ENCODE data around the gene SHF.

Gene SHF

GRCh38 chr15:45148076-45149059, 39.4 kb downstream of the SHF start:
- Histone ChIP-seq H3K4me1 (ENCODE audit: control insufficient read depth, insufficient read depth, low read length) (no peaks in the 10 kb centered on the region), H3K27me3 (ENCODE audit: control insufficient read depth, insufficient read depth, low read length) (peaks cover 3% of the 10 kb centered on the region), H3K9me3 (ENCODE audit: control insufficient read depth, insufficient read depth, low read length) (no peaks in the 10 kb centered on the region), H3K36me3 (ENCODE audit: control insufficient read depth, insufficient read depth, low read length) (no peaks in the 10 kb centered on the region), H3K9ac (ENCODE audit: low read depth, low read length) (no peak overlapping the region), H3K4me3 (ENCODE audit: low read depth, low read length) (no peak overlapping the region)

GRCh38 chr15:45147606-45148005, 40.2 kb downstream of the SHF start:
- Histone ChIP-seq H3K4me1 (ENCODE audit: control insufficient read depth, insufficient read depth, low read length) (no peaks in the 10 kb centered on the region), H3K9me3 (ENCODE audit: control insufficient read depth, insufficient read depth, low read length) (no peaks in the 10 kb centered on the region), H3K27me3 (ENCODE audit: control insufficient read depth, insufficient read depth, low read length) (peaks cover 3% of the 10 kb centered on the region), H3K9ac (ENCODE audit: low read depth, low read length) (no peak overlapping the region), H3K4me3 (ENCODE audit: low read depth, low read length) (no peak overlapping the region), H3K36me3 (ENCODE audit: control insufficient read depth, insufficient read depth, low read length) (no peaks in the 10 kb centered on the region)

GRCh38 chr15:45146405-45146804, 41.4 kb downstream of the SHF start:
- H3K4me1 ChIP-seq (ENCODE audit: control insufficient read depth, insufficient read depth, low read length) = no peaks in the 10 kb centered on the region
- peaks cover 3% of the 10 kb centered on the region for H3K27me3 ChIP-seq (ENCODE audit: control insufficient read depth, insufficient read depth, low read length)
- H3K4me3 ChIP-seq (ENCODE audit: low read depth, low read length) = no peak overlapping the region
- H3K9me3 ChIP-seq (ENCODE audit: control insufficient read depth, insufficient read depth, low read length) = no peaks in the 10 kb centered on the region
- no peak overlapping the region for H3K9ac ChIP-seq (ENCODE audit: low read depth, low read length)
- H3K36me3 ChIP-seq (ENCODE audit: control insufficient read depth, insufficient read depth, low read length) = no peaks in the 10 kb centered on the region

- Histone ChIP-seq H3K27me3 (ENCODE audit: control insufficient read depth, insufficient read depth, low read length) (peaks cover 3% of the 10 kb centered on the region), H3K36me3 (ENCODE audit: control insufficient read depth, insufficient read depth, low read length) (no peaks in the 10 kb centered on the region), H3K4me3 (ENCODE audit: low read depth, low read length) (no peak overlapping the region), H3K4me1 (ENCODE audit: control insufficient read depth, insufficient read depth, low read length) (no peaks in the 10 kb centered on the region), H3K9ac (ENCODE audit: low read depth, low read length) (no peak overlapping the region), H3K9me3 (ENCODE audit: control insufficient read depth, insufficient read depth, low read length) (no peaks in the 10 kb centered on the region)
These were observed 43.0 kb downstream of the SHF start for GRCh38 chr15:45144775-45145174.

GRCh38 chr15:45143946-45144345, 43.8 kb downstream of the SHF start:
- H3K9ac ChIP-seq (ENCODE audit: low read depth, low read length) = no peak overlapping the region
- no peaks in the 10 kb centered on the region for H3K9me3 ChIP-seq (ENCODE audit: control insufficient read depth, insufficient read depth, low read length)
- H3K27me3 ChIP-seq (ENCODE audit: control insufficient read depth, insufficient read depth, low read length) = peaks cover 3% of the 10 kb centered on the region
- no peaks in the 10 kb centered on the region for H3K36me3 ChIP-seq (ENCODE audit: control insufficient read depth, insufficient read depth, low read length)
- H3K4me1 ChIP-seq (ENCODE audit: control insufficient read depth, insufficient read depth, low read length) = no peaks in the 10 kb centered on the region
- H3K4me3 ChIP-seq (ENCODE audit: low read depth, low read length) = no peak overlapping the region

GRCh38 chr15:45143056-45143455, 44.7 kb downstream of the SHF start:
- no peak overlapping the region for H3K9ac ChIP-seq (ENCODE audit: low read depth, low read length)
- H3K4me3 ChIP-seq (ENCODE audit: low read depth, low read length) = no peak overlapping the region
- H3K27me3 ChIP-seq (ENCODE audit: control insufficient read depth, insufficient read depth, low read length) = peaks cover 4% of the 10 kb centered on the region
- H3K9me3 ChIP-seq (ENCODE audit: control insufficient read depth, insufficient read depth, low read length) = no peaks in the 10 kb centered on the region
- H3K36me3 ChIP-seq (ENCODE audit: control insufficient read depth, insufficient read depth, low read length) = no peaks in the 10 kb centered on the region
- no peaks in the 10 kb centered on the region for H3K4me1 ChIP-seq (ENCODE audit: control insufficient read depth, insufficient read depth, low read length)

GRCh38 chr15:45141386-45141785, 46.4 kb downstream of the SHF start:
- no peaks in the 10 kb centered on the region for H3K36me3 ChIP-seq (ENCODE audit: control insufficient read depth, insufficient read depth, low read length)
- peaks cover 12% of the 10 kb centered on the region for H3K27me3 ChIP-seq (ENCODE audit: control insufficient read depth, insufficient read depth, low read length)
- no peak overlapping the region for H3K4me3 ChIP-seq (ENCODE audit: low read depth, low read length)
- no peaks in the 10 kb centered on the region for H3K4me1 ChIP-seq (ENCODE audit: control insufficient read depth, insufficient read depth, low read length)
- H3K9ac ChIP-seq (ENCODE audit: low read depth, low read length) = no peak overlapping the region
- no peaks in the 10 kb centered on the region for H3K9me3 ChIP-seq (ENCODE audit: control insufficient read depth, insufficient read depth, low read length)

- H3K9ac ChIP-seq (ENCODE audit: low read depth, low read length) = no peak overlapping the region
- H3K9me3 ChIP-seq (ENCODE audit: control insufficient read depth, insufficient read depth, low read length) = no peaks in the 10 kb centered on the region
These were observed 47.1 kb downstream of the SHF start for GRCh38 chr15:45140557-45141250.

GRCh38 chr15:45139770-45140169, 48.0 kb downstream of the SHF start:
- H3K4me3 ChIP-seq (ENCODE audit: low read depth, low read length) = no peak overlapping the region
- no peak overlapping the region for H3K9ac ChIP-seq (ENCODE audit: low read depth, low read length)
- H3K9me3 ChIP-seq (ENCODE audit: control insufficient read depth, insufficient read depth, low read length) = no peaks in the 10 kb centered on the region
- no peaks in the 10 kb centered on the region for H3K4me1 ChIP-seq (ENCODE audit: control insufficient read depth, insufficient read depth, low read length)
- H3K27me3 ChIP-seq (ENCODE audit: control insufficient read depth, insufficient read depth, low read length) = peaks cover 21% of the 10 kb centered on the region
- H3K36me3 ChIP-seq (ENCODE audit: control insufficient read depth, insufficient read depth, low read length) = no peaks in the 10 kb centered on the region

More at GRCh38 chr15:45140557-45141250, 47.1 kb downstream of the SHF start:
- no peak overlapping the region for H3K4me3 ChIP-seq (ENCODE audit: low read depth, low read length)
- H3K36me3 ChIP-seq (ENCODE audit: control insufficient read depth, insufficient read depth, low read length) = no peaks in the 10 kb centered on the region
- peaks cover 18% of the 10 kb centered on the region for H3K27me3 ChIP-seq (ENCODE audit: control insufficient read depth, insufficient read depth, low read length)
- H3K4me1 ChIP-seq (ENCODE audit: control insufficient read depth, insufficient read depth, low read length) = no peaks in the 10 kb centered on the region

- H3K27me3 ChIP-seq (ENCODE audit: control insufficient read depth, insufficient read depth, low read length) = peaks cover 24% of the 10 kb centered on the region
- H3K4me1 ChIP-seq (ENCODE audit: control insufficient read depth, insufficient read depth, low read length) = no peaks in the 10 kb centered on the region
- H3K4me3 ChIP-seq (ENCODE audit: low read depth, low read length) = no peak overlapping the region
- H3K9ac ChIP-seq (ENCODE audit: low read depth, low read length) = no peak overlapping the region
- no peaks in the 10 kb centered on the region for H3K9me3 ChIP-seq (ENCODE audit: control insufficient read depth, insufficient read depth, low read length)
- H3K36me3 ChIP-seq (ENCODE audit: control insufficient read depth, insufficient read depth, low read length) = no peaks in the 10 kb centered on the region
These were observed 48.7 kb downstream of the SHF start for GRCh38 chr15:45138814-45139765.

- H3K27me3 ChIP-seq (ENCODE audit: control insufficient read depth, insufficient read depth, low read length) = peaks cover 38% of the 10 kb centered on the region
- H3K4me1 ChIP-seq (ENCODE audit: control insufficient read depth, insufficient read depth, low read length) = no peaks in the 10 kb centered on the region
- H3K9me3 ChIP-seq (ENCODE audit: control insufficient read depth, insufficient read depth, low read length) = no peaks in the 10 kb centered on the region
- no peak overlapping the region for H3K9ac ChIP-seq (ENCODE audit: low read depth, low read length)
- no peaks in the 10 kb centered on the region for H3K36me3 ChIP-seq (ENCODE audit: control insufficient read depth, insufficient read depth, low read length)
- no peak overlapping the region for H3K4me3 ChIP-seq (ENCODE audit: low read depth, low read length)
These were observed 50.1 kb downstream of the SHF start for GRCh38 chr15:45137703-45138102.
